CD4-positive, CD25-positive, alpha-beta regulatory T cell (primary cell): ENCODE data around the gene CERCAM. TPM values are rescaled to one million over a fixed set of nuclear protein-coding genes. Genes with fewer than 3 reads are reported as not detected.
A peak's percentile ranks its signal among the peaks of the same experiment; 100 is the strongest.
"Not testable (repeated sequence)": the region's sequence is repeated elsewhere in the genome, so short reads cannot be mapped to it uniquely, and the experiment has no call there.

Experiments
- ATAC-seq, 2 donors: fragments of 150-1000 bp; cut with Tn5 transposase; one replicate each; pipeline ENCODE4 v1.10.0; 2021; ENCODE audit warnings: low read depth in 2 of 2, moderate number of reproducible peaks in 2 of 2, moderate library complexity in 1 of 2
- DNase-seq, 3 donors: peaks; one replicate each; pipeline versions ENCODE4 v3.0.0 to v3.0.0-alpha.2; 2012 to 2022; ENCODE audit warnings: mixed read lengths in 1 of 3
- H3K27ac ChIP-seq: one replicate; pipeline ENCODE4 v1.7.0; 2013; ENCODE audit warnings: mild to moderate bottlenecking, low read length; ENCODE audit not compliant: insufficient read depth, poor library complexity, severe bottlenecking
- H3K27me3 ChIP-seq: one replicate; pipeline ENCODE4 v1.7.0; 2013; ENCODE audit warnings: low read length; ENCODE audit not compliant: control insufficient read depth, insufficient read depth
- H3K36me3 ChIP-seq: one replicate; pipeline ENCODE4 v1.7.0; 2013; ENCODE audit warnings: mild to moderate bottlenecking, low read length, moderate library complexity; ENCODE audit not compliant: control insufficient read depth, insufficient read depth
- H3K4me1 ChIP-seq: 2 replicates; pipeline ENCODE4 v1.7.0; 2013; ENCODE audit warnings: mild to moderate bottlenecking, low read length; ENCODE audit not compliant: insufficient read depth, control insufficient read depth, poor library complexity, severe bottlenecking
- H3K4me3 ChIP-seq: one replicate; pipeline ENCODE4 v1.7.0; 2013; ENCODE audit warnings: low read depth, mild to moderate bottlenecking, low read length, moderate library complexity
- H3K9me3 ChIP-seq, 2 experiments: 1 replicate in 1 of 2; 2 replicates in 1 of 2; pipeline ENCODE4 v1.7.0; 2013; ENCODE audit warnings: low read length in 2 of 2, mild to moderate bottlenecking in 1 of 2, moderate library complexity in 1 of 2; ENCODE audit not compliant: control insufficient read depth in 2 of 2
- H3K27ac Mint-ChIP-seq, 3 donors: one replicate each; pipeline ENCODE4 v1.8.0; 2020 to 2022; ENCODE audit warnings: mild to moderate bottlenecking in 3 of 3, mixed read lengths in 3 of 3, moderate library complexity in 2 of 3
- H3K27me3 Mint-ChIP-seq: one replicate; pipeline ENCODE4 v1.8.0; 2022; ENCODE audit warnings: mild to moderate bottlenecking, mixed read lengths
- H3K36me3 Mint-ChIP-seq: one replicate; pipeline ENCODE4 v1.8.0; 2020; ENCODE audit warnings: mixed read lengths
- H3K4me1 Mint-ChIP-seq, 4 donors: one replicate each; pipeline ENCODE4 v1.8.0; 2020 to 2022; ENCODE audit warnings: mixed read lengths in 4 of 4, mild to moderate bottlenecking in 1 of 4
- H3K4me3 Mint-ChIP-seq, 4 donors: one replicate each; pipeline ENCODE4 v1.8.0; 2020 to 2022; ENCODE audit warnings: mild to moderate bottlenecking in 4 of 4, mixed read lengths in 4 of 4, moderate library complexity in 3 of 4
- H3K9me3 Mint-ChIP-seq, 7 donors: one replicate each; pipeline ENCODE4 v1.8.0; 2020 to 2022; ENCODE audit warnings: mixed read lengths in 7 of 7, mild to moderate bottlenecking in 3 of 7, moderate library complexity in 2 of 7
- polyA plus RNA-seq, 4 donors: library from polyadenylated mRNA; unstranded; fragments of 300-500 nt; fragmentation: Illumina TruSeq; gene quantifications; one replicate each; pipeline ENCODE4 v1.2.3, GENCODE V29; 2021
- total RNA-seq: library from RNA; stranded (reverse); gene quantifications from one replicate; pipeline ENCODE4 v1.2.3, GENCODE V29; 2022

CERCAM gene
- total and polyA plus RNA-seq, 5 donors from 2014 or later, result 0.12 TPM; not detected in 4

DNA sequence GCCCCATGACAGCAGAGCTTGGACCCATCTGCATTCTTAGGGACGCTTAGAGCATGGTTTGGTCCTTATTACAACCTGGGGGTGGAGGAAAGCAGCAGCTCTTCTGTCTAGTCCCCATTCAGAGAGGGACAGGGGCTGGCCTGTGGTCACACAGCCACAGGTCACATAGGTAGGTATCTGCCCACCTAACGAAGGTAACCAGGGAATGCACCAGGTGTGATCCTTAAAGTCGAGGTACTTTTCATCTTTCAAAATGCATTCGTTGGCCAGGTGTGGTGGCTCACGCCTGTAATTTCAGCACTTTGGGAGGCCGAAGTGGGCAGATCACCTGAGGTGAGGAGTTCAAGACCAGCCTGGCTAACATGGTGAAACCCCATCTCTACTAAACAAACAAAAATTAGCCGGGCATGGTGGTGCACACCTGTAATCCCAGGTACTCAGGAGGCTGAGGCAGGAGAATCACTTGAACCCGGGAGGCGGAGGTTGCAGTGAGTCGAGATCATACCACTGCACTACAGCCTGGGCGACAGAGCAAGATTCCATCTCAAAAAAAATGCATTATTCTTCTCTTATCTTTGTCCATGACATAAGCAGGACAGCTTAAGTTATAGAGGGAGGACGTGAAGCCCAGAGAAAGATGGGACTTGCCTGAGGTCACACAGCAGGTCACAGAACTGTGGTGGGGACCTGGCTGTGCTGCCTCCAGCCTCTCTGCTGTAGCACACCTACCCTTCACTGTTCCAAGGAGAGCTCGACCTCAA is 1.5 kb downstream of the CERCAM start:
- not testable (repeated sequence) for H3K36me3 ChIP-seq, H3K27me3 ChIP-seq, H3K4me3 ChIP-seq, DNase-seq, H3K9me3 Mint-ChIP-seq, H3K9me3 ChIP-seq, H3K27ac ChIP-seq, ATAC-seq, H3K36me3 Mint-ChIP-seq
- Mint-ChIP-seq H3K4me1 (peaks cover 0 to 12% (median 3%) of the 10 kb centered on the region in 4 donors), H3K4me3 (peak overlapping the region; percentile 35 to 63 (median 41)), H3K27ac (peak overlapping the region in 1 of 3 donors; percentile 69), H3K27me3 (peaks cover 35% of the 10 kb centered on the region)
- H3K4me1 ChIP-seq, result peaks cover 19% of the 10 kb centered on the region

DNA sequence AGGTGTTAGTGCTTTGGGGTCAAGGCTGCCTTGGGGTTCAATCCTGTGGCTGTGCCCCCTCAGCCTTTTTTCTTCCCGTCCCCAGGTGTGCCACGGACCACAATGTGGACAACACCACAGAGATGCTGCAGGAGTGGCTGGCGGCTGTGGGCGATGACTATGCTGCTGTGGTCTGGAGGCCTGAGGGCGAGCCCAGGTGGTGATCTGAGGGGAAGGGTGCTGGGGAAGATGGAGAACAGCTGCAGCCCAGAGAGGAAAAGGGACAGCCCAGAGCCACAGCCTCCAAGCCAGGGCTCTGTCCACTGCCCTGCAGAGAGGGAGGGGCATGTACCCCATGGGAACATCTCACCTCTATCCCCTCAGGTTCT is 2.1 kb downstream of the CERCAM start:
- Mint-ChIP-seq H3K27me3 (peaks cover 29% of the 10 kb centered on the region), H3K4me1 (peaks cover 0 to 12% (median 3%) of the 10 kb centered on the region in 4 donors), H3K9me3 (peaks cover 0 to 1% (median 0%) of the 10 kb centered on the region in 7 donors), H3K36me3 (no peaks in the 10 kb centered on the region), H3K4me3 (peak overlapping the region; percentile 41 to 62 (median 48)), H3K27ac (no peak overlapping the region)
- no peak overlapping the region for H3K27ac ChIP-seq
- H3K36me3 ChIP-seq, result no peaks in the 10 kb centered on the region
- no peak for DNase-seq
- no peaks in the 10 kb centered on the region for H3K27me3 ChIP-seq
- H3K4me3 ChIP-seq, result no peak overlapping the region
- H3K9me3 ChIP-seq, result no peaks in the 10 kb centered on the region
- ATAC-seq, result no peak
- peaks cover 19% of the 10 kb centered on the region for H3K4me1 ChIP-seq

- Mint-ChIP-seq H3K4me3 (peak overlapping the region in 2 of 4 donors; percentile 2 to 31), H3K27me3 (peaks cover 25% of the 10 kb centered on the region), H3K4me1 (peaks cover 0 to 12% (median 3%) of the 10 kb centered on the region in 4 donors)
- H3K27me3 ChIP-seq, ATAC-seq, H3K36me3 Mint-ChIP-seq, DNase-seq, H3K9me3 Mint-ChIP-seq, H3K36me3 ChIP-seq, H3K9me3 ChIP-seq, H3K4me3 ChIP-seq, H3K27ac Mint-ChIP-seq, H3K27ac ChIP-seq: not testable (repeated sequence)
- H3K4me1 ChIP-seq, result peaks cover 19% of the 10 kb centered on the region
Observed at GRCh38 chr9:128423356-128423755, 2.7 kb downstream of the CERCAM start.

DNA sequence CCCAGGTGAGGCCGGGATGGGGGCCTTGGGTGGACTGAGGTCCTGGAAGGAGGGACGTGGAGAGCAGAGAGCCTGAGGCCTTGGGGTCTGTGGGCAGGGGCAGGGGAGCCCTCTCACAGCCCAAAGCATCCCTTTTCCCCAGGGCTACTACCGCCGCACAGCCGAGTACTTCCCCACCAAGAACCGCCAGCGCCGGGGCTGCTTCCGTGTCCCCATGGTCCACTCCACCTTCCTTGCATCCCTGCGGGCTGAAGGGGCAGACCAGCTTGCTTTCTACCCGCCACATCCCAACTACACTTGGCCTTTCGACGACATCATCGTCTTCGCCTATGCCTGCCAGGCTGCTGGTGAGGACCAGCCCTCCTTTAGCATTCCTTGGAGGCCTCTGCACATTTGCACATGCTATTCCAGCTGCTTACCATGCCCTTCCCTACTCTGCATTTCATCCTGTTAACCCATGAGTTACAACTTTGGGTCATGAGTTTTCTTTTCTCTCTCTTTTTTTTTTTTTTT is 3.7 kb downstream of the CERCAM start:
- ATAC-seq (no peak), DNase-seq (no peak)
- Histone ChIP-seq H3K27ac (no peak overlapping the region), H3K4me1 (peaks cover 14% of the 10 kb centered on the region), H3K9me3 (no peaks in the 10 kb centered on the region), H3K27me3 (no peaks in the 10 kb centered on the region), H3K4me3 (no peak overlapping the region), H3K36me3 (no peaks in the 10 kb centered on the region)
- H3K27ac Mint-ChIP-seq, result no peak overlapping the region
- no peaks in the 10 kb centered on the region for H3K36me3 Mint-ChIP-seq
- H3K4me3 Mint-ChIP-seq, result no peak overlapping the region
- H3K9me3 Mint-ChIP-seq, result peaks cover 0 to 1% (median 0%) of the 10 kb centered on the region in 7 donors
- peaks cover 0 to 7% (median 2%) of the 10 kb centered on the region in 4 donors for H3K4me1 Mint-ChIP-seq
- H3K27me3 Mint-ChIP-seq, result peaks cover 15% of the 10 kb centered on the region

DNA sequence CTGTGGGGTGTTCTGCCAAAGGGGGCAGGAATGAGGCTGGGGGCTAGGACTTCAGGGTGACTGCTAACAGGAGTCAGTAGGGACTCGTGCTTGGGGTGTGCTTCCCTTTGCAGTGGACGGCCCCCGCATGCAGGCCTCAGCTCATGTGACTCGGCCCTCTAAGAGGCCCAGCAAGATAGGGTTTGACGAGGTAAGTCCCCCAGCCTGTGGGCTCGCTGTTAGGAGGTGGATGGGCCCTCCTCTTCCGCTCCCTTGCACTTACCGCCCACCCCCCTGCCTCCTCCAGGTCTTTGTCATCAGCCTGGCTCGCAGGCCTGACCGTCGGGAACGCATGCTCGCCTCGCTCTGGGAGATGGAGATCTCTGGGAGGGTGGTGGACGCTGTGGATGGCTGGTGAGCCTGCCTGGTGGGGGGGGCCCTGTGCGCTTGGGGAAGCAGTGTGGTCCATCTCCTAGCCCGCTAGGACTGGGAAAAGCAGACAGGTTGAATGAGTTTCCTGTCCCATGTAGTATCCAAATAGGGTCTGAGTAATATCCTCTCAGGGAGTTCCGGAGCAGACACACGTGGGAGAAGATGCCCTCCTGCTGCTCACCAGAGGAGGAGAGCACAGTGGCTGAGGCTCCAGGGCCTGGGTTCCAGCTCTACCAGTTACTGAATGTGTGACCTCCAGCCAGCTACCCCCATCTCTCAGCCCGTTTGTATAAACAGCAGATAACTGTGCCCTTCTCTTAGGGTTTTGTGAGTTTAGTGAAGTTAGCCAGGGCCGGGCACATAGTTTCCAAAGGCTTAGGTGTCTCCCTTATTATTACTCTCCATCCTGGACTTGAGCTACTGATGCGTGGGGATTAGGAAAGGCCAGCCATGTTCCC is 8.2 kb downstream of the CERCAM start:
- Histone ChIP-seq H3K4me3 (no peak overlapping the region), H3K27ac (no peak overlapping the region), H3K27me3 (no peaks in the 10 kb centered on the region), H3K36me3 (no peaks in the 10 kb centered on the region), H3K4me1 (no peaks in the 10 kb centered on the region), H3K9me3 (no peaks in the 10 kb centered on the region)
- H3K27me3 Mint-ChIP-seq, result peaks cover 6% of the 10 kb centered on the region
- no peak overlapping the region for H3K4me3 Mint-ChIP-seq
- no peaks in the 10 kb centered on the region for H3K9me3 Mint-ChIP-seq
- H3K4me1 Mint-ChIP-seq, result no peaks in the 10 kb centered on the region
- DNase-seq, result no peak
- no peak for ATAC-seq
- H3K36me3 Mint-ChIP-seq, result no peaks in the 10 kb centered on the region
- H3K27ac Mint-ChIP-seq, result no peak overlapping the region

DNA sequence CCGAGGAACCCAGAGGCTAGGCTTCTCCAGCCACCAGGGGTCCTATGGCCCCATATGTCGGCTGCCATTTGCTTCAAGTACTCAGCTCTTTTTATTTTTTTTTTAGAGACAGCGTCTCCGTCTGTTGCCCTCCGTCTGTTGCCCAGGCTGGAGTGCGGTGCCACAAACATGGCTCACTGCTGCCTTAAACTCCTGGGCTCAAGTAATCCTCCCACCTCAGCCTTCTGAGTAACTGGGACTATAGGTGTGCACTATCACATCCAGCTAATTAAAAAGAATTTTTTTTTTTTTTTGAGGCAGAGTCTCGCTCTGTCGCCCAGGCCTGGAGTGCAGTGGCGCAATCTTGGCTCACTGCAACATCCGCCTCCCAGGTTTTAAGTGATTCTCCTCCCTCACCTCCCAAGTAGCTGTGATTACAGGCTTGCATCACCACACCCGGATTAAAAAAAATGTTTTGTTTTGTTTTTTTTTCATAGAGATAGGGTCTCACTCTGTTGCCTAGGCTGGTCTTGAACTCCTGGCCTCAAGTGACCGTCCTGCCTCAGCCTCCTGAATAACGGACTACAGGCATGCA is 8.9 kb downstream of the CERCAM start:
- Histone ChIP-seq H3K36me3 (no peaks in the 10 kb centered on the region), H3K4me3 (no peak overlapping the region), H3K9me3 (no peaks in the 10 kb centered on the region), H3K4me1 (no peaks in the 10 kb centered on the region), H3K27ac (no peak overlapping the region), H3K27me3 (no peaks in the 10 kb centered on the region)
- H3K4me1 Mint-ChIP-seq, result no peaks in the 10 kb centered on the region
- H3K27me3 Mint-ChIP-seq, result peaks cover 6% of the 10 kb centered on the region
- no peaks in the 10 kb centered on the region for H3K9me3 Mint-ChIP-seq
- H3K4me3 Mint-ChIP-seq, result no peak overlapping the region
- ATAC-seq (no peak), DNase-seq (no peak)
- H3K36me3 Mint-ChIP-seq, result no peaks in the 10 kb centered on the region
- H3K27ac Mint-ChIP-seq, result no peak overlapping the region

- DNase-seq (no peak), ATAC-seq (no peak)
- no peaks in the 10 kb centered on the region for H3K27me3 ChIP-seq
- no peaks in the 10 kb centered on the region for H3K9me3 Mint-ChIP-seq
- H3K4me1 ChIP-seq, result no peaks in the 10 kb centered on the region
- no peak overlapping the region for H3K4me3 Mint-ChIP-seq
- H3K4me3 ChIP-seq, result no peak overlapping the region
- H3K9me3 ChIP-seq, result no peaks in the 10 kb centered on the region
- peaks cover 6% of the 10 kb centered on the region for H3K27me3 Mint-ChIP-seq
- no peaks in the 10 kb centered on the region for H3K4me1 Mint-ChIP-seq
- no peaks in the 10 kb centered on the region for H3K36me3 ChIP-seq
- no peak overlapping the region for H3K27ac ChIP-seq
- H3K27ac Mint-ChIP-seq, result no peak overlapping the region
- H3K36me3 Mint-ChIP-seq, result no peaks in the 10 kb centered on the region
Observed at GRCh38 chr9:128431207-128431606, 10.6 kb downstream of the CERCAM start.
